Hypothalamus (tissue), 51 donors: ENCODE data around the gene FNIP2.
"Not testable (repeated sequence)": the region's sequence is repeated elsewhere in the genome, so short reads cannot be mapped to it uniquely, and the experiment has no call there.

Experiments used
- DNase-seq, 51 donors: peaks; one replicate each; lab custom pipeline; 2025; lab: John Stamatoyannopoulos, UW

FNIP2 gene

GRCh38 chr4:158811704-158812103 is 42.9 kb downstream of the FNIP2 start:
- DNase-seq: peak in 1 of 51 donors; percentile 19

DNA sequence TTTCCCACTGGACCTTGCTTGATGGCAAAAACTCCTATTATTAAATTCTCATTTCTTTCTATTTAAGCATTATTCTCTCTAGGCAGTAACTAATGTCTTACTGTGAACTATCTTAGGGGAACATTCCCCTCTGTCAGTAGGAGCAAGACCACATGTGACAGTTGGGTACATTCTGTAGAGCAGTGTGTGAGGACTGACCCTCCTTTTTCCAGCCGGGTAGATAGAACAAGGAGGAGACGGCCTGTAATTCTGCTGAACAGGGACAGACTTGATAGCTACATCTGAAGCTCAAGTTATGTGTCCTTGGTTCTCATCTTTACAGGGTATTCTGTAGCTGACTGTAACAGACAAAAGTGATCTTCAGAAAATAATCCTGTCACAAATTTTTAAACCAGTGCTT is 43.3 kb downstream of the FNIP2 start:
- no peak for DNase-seq

GRCh38 chr4:158812543-158812942 is 43.7 kb downstream of the FNIP2 start:
- DNase-seq: no peak

DNA sequence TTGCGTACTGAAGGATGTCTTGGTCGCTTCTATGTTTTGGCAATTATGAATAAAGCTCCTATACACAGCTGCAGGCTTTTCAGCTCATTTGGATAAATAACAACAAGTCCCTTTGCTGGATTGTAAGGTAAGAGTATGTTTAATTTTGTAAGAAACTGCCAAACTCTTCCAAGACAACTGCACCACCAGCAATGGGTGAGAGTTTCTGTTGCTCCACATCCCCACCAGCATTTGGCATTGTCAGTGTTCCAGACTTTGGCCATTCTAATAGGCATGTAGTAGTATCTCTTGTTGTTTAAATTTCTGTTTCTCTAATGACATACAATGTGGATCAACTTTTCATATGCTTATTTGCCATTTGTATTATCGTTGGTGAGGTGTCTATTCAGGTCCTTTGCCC is 44.3 kb downstream of the FNIP2 start:
- no peak for DNase-seq

GRCh38 chr4:158814207-158814606 is 45.4 kb downstream of the FNIP2 start:
- no peak for DNase-seq

DNA sequence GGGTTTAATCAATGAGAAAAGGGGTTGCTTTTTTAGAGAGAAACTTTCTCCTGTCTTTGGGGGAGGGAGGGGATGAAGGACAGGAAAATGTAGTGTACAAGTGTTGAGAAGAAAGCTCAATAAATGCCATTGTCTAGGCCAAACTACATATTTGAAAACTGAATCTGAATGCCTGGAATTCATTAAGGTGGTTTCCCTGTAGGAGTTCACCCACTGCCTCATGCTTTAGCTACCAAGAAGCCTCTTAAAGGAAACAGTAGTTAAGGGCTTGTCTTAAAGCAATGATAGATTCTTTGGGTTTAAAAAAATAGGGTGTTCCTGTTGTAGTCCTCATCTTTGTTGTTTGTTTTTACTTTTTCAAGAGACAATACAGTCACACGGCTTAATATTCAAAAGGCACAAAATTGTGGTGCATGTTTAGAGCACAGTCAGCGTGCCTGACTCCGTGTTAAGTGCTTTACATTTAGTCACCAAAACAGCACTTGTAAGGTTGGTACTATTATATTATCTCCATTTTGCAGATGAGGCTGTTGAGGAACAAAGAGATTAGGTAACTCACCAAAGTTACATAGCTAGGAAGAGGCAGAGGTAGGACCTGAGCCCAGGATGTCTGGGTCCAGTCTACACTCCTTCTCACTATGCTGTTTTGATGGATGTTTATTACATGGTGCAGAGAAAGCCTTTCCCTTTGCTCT is 46.0 kb downstream of the FNIP2 start:
- no peak for DNase-seq

GRCh38 chr4:158816955-158817354 is 48.1 kb downstream of the FNIP2 start:
- DNase-seq: no peak

DNA sequence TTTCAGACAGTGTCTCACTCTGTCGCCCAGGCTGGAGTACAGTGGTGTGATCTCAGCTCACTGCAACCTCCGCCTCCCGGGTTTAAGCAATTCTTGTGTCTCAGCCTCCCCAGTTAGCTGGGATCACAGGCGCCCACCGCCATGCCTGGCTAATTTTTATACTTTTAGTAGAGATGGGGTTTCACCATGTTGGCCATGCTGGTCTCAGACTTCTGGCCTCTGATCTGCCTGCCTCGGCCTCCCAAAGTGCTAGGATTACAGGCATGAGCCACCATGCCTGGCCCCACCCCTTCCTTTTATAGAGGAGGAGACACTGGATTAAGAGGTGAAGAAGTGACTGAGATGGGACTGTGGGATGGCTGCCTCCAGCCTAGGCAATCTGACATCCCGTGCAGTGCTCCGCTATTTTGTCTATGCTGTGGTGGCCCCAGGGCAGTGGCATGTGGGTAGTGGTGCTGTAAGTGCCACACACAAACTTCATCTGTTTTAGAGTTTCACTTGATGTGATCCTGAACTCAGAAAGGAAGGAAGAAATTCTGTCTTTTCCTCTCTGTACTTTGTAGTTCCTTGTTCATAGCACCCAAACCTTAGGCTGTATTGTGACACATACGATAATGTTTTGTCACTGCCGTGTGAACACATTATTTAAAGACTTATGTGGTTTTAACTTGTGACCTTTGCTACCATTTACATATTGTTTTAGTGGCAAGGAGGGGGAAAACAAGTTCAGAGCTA is 48.9 kb downstream of the FNIP2 start:
- DNase-seq: no peak

GRCh38 chr4:158818560-158819140 is 49.8 kb downstream of the FNIP2 start:
- DNase-seq: no peak

GRCh38 chr4:158819942-158820786 is 51.3 kb downstream of the FNIP2 start:
- DNase-seq: no peak

GRCh38 chr4:158821228-158821971 is 52.6 kb downstream of the FNIP2 start:
- DNase-seq: no peak

GRCh38 chr4:158822348-158822747 is 53.5 kb downstream of the FNIP2 start:
- DNase-seq: no peak

- DNase-seq: no peak
Measured at GRCh38 chr4:158823461-158823873, 54.6 kb downstream of the FNIP2 start.

GRCh38 chr4:158824425-158825274 is 55.8 kb downstream of the FNIP2 start:
- DNase-seq: no peak

DNA sequence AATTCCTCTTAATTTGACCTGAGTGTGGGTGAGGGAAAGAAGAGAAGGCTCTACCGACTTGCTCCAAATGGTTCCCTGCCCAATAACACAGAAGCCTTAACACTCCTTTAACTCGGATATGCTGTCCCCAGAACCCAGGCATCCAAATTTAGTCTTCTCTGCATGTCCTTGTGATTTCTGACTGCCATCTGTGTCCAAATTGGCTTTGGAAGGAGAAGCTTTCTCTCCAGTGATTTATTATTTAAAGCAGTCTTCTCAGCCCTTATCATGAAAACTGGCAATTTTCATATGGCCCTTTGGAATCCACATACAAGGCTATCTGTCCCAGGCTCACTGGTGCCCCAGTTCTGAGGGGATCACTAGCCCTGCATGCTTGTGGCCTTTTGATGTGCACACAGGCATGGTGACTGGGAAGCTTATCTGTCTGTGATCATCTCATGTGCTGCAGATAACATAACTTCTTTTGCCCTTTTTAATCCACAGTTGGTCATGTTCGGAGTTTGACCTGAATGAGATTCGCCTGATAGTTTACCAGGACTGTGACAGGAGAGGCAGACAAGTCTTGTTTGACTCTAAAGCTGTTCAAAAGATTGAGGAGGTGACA is 56.7 kb downstream of the FNIP2 start:
- no peak for DNase-seq

DNA sequence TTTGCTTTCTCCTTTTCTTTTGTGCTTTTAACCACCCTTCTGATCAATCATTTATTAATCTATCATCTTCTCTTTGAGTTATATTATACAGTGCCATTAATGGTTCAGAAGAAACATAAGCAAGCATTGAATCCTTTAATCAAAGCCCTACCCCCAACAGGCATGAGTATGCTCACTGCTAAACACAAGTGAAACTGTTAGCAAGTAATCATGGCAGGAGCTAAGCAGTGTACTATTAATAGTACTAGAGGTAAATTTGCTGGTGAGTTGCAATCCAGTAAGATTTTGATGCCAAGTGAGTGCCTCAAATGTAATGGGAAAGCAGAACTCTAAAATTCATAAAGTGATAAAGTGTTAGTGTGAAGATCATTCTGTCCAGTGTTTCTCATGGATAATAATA is 57.2 kb downstream of the FNIP2 start:
- no peak for DNase-seq

GRCh38 chr4:158826882-158827281 is 58.1 kb downstream of the FNIP2 start:
- DNase-seq: no peak

DNA sequence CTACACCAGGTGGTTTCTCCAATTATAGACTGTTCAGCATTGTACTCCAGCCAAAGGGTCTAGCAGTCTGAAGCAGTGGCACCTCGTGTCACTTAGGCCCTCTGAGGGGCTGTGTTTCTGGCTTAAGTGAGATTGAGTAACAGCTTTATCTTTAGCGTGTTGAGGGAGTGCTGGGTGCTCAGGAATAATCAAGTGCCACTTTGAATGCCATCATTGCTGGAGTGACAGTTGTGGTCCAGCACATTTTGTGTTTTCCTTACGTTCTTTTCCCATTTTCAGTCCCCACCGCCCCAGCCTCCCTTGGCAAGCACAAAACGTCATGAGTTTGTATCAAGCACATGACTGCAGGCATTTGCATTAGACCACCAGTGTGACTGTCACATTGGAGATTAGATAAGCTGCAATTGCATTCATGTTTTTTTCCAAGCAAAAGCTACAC is 58.7 kb downstream of the FNIP2 start:
- peak in 3 of 51 donors; percentile 4 to 21 (median 6) for DNase-seq

GRCh38 chr4:158828151-158828550 is 59.3 kb downstream of the FNIP2 start:
- DNase-seq: not testable (repeated sequence)
